Testis (tissue), 2 donors: ENCODE results near the gene METRNL.

Source experiments
- CTCF ChIP-seq, 3 experiments: fragments of 450-650 bp in 2 of 3; fragments of 200-600 bp in 1 of 3; sonication (generic) in 1 of 3; IDR thresholded peaks; one replicate each; pipeline ENCODE4 v1.5.1; 2016 to 2019; ENCODE audit warnings: antibody characterized with exemption in 3 of 3, mild to moderate bottlenecking in 2 of 3, moderate library complexity in 1 of 3
- POLR2A ChIP-seq: fragments of 450-650 bp; IDR thresholded peaks from one replicate; pipeline ENCODE4 v1.6.1; 2017; ENCODE audit warnings: antibody characterized with exemption, mild to moderate bottlenecking, moderate library complexity

- TF ChIP-seq POLR2A (no peak), CTCF (IDR thresholded peaks at IDR 0.05) (no peak)
Observed at GRCh38 chr17:83035722-83036121, 43.7 kb upstream of the METRNL start.
